ENCODE measurements around the gene KRTAP10-7.

The KRTAP10-7 gene

GRCh38 chr21:44567481-44568171, 32.8 kb upstream of the KRTAP10-7 start:
- TF ChIP-seq POLR2AphosphoS5 (IDR thresholded peaks at IDR 0.05; ENCODE audit: low read depth, low read length): no peak
- TF ChIP-seq FOXP2 (optimal IDR thresholded peaks at IDR 0.05; ENCODE audit: borderline replicate concordance, extremely low read depth, extremely low read length, insufficient read depth): no peak

GRCh38 chr21:44568261-44568660, 32.1 kb upstream of the KRTAP10-7 start:
- no peak for TF ChIP-seq FOXP2 (optimal IDR thresholded peaks at IDR 0.05; ENCODE audit: borderline replicate concordance, extremely low read depth, extremely low read length, insufficient read depth)
- TF ChIP-seq SIN3A (IDR thresholded peaks at IDR 0.05; ENCODE audit: borderline replicate concordance, insufficient read depth, low read length): no peak
- TF ChIP-seq TAF1 (IDR thresholded peaks at IDR 0.05; ENCODE audit: borderline replicate concordance, insufficient read depth, low read length): no peak
- no peak for TF ChIP-seq REST (IDR thresholded peaks at IDR 0.05; ENCODE audit: insufficient read depth in 1 of 2, low read depth in 2 of 2, low read length in 2 of 2)

GRCh38 chr21:44568667-44569556, 31.5 kb upstream of the KRTAP10-7 start:
- TF ChIP-seq SIN3A (IDR thresholded peaks at IDR 0.05; ENCODE audit: borderline replicate concordance, insufficient read depth, low read length) (no peak), FOXP2 (optimal IDR thresholded peaks at IDR 0.05; ENCODE audit: borderline replicate concordance, extremely low read depth, extremely low read length, insufficient read depth) (no peak), TAF1 (IDR thresholded peaks at IDR 0.05; ENCODE audit: borderline replicate concordance, insufficient read depth, low read length) (no peak), REST (IDR thresholded peaks at IDR 0.05; ENCODE audit: insufficient read depth in 1 of 2, low read depth in 2 of 2, low read length in 2 of 2) (no peak), POLR2AphosphoS5 (IDR thresholded peaks at IDR 0.05; ENCODE audit: low read depth, low read length) (no peak)

- TF ChIP-seq REST (IDR thresholded peaks at IDR 0.05; ENCODE audit: insufficient read depth in 1 of 2, low read depth in 2 of 2, low read length in 2 of 2) (no peak), FOXP2 (optimal IDR thresholded peaks at IDR 0.05; ENCODE audit: borderline replicate concordance, extremely low read depth, extremely low read length, insufficient read depth) (no peak), TAF1 (IDR thresholded peaks at IDR 0.05; ENCODE audit: borderline replicate concordance, insufficient read depth, low read length) (no peak), SIN3A (IDR thresholded peaks at IDR 0.05; ENCODE audit: borderline replicate concordance, insufficient read depth, low read length) (no peak), POLR2AphosphoS5 (IDR thresholded peaks at IDR 0.05; ENCODE audit: low read depth, low read length) (no peak)
These were observed 30.4 kb upstream of the KRTAP10-7 start for GRCh38 chr21:44569861-44570517.

GRCh38 chr21:44571296-44571695, 29.1 kb upstream of the KRTAP10-7 start:
- TF ChIP-seq POLR2AphosphoS5 (IDR thresholded peaks at IDR 0.05; ENCODE audit: low read depth, low read length) (no peak), FOXP2 (optimal IDR thresholded peaks at IDR 0.05; ENCODE audit: borderline replicate concordance, extremely low read depth, extremely low read length, insufficient read depth) (no peak), SIN3A (IDR thresholded peaks at IDR 0.05; ENCODE audit: borderline replicate concordance, insufficient read depth, low read length) (no peak), TAF1 (IDR thresholded peaks at IDR 0.05; ENCODE audit: borderline replicate concordance, insufficient read depth, low read length) (no peak), REST (IDR thresholded peaks at IDR 0.05; ENCODE audit: insufficient read depth in 1 of 2, low read depth in 2 of 2, low read length in 2 of 2) (no peak)

Data from PFSK-1 (cell line).